ENCODE data around the gene FBXW11.

DNA sequence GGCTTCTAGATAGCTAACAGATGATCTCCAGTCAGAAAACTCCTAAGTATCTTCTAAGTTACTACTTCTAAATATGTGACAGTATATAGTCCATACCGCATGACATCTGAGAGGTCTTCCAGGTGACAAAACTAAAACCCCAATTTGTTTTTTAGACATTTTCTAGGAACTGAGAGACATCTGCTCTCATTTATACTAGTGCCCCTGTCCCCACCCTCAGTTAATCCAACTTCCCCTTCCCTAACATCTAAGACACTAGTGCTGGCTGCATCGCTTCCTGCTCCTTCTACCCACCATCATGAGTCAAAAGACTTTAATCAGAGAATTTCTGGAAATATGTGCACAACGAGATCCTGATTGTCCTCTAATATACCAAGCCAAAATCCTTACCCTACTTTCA is 37.9 kb downstream of the FBXW11 start:
- TF ChIP-seq, protein P1, sequence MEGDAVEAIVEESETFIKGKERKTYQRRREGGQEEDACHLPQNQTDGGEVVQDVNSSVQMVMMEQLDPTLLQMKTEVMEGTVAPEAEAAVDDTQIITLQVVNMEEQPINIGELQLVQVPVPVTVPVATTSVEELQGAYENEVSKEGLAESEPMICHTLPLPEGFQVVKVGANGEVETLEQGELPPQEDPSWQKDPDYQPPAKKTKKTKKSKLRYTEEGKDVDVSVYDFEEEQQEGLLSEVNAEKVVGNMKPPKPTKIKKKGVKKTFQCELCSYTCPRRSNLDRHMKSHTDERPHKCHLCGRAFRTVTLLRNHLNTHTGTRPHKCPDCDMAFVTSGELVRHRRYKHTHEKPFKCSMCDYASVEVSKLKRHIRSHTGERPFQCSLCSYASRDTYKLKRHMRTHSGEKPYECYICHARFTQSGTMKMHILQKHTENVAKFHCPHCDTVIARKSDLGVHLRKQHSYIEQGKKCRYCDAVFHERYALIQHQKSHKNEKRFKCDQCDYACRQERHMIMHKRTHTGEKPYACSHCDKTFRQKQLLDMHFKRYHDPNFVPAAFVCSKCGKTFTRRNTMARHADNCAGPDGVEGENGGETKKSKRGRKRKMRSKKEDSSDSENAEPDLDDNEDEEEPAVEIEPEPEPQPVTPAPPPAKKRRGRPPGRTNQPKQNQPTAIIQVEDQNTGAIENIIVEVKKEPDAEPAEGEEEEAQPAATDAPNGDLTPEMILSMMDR (IDR thresholded peaks at IDR 0.05; ENCODE audit: low read depth, low read length), result no peak
- no peak for TF ChIP-seq EZH2phosphoT487 (IDR thresholded peaks at IDR 0.05; ENCODE audit: low read depth)

Measured in OCI-LY3 (cell line).